Putamen (tissue), 1 donor: ENCODE measurements around the gene PALLD.
A peak's percentile ranks its signal among the peaks of the same experiment; 100 is the strongest.

Source experiments
- DNase-seq: peaks from one replicate; pipeline ENCODE4 v3.0.0-alpha.2; 2016; ENCODE audit warnings: low spot score

PALLD gene

DNA sequence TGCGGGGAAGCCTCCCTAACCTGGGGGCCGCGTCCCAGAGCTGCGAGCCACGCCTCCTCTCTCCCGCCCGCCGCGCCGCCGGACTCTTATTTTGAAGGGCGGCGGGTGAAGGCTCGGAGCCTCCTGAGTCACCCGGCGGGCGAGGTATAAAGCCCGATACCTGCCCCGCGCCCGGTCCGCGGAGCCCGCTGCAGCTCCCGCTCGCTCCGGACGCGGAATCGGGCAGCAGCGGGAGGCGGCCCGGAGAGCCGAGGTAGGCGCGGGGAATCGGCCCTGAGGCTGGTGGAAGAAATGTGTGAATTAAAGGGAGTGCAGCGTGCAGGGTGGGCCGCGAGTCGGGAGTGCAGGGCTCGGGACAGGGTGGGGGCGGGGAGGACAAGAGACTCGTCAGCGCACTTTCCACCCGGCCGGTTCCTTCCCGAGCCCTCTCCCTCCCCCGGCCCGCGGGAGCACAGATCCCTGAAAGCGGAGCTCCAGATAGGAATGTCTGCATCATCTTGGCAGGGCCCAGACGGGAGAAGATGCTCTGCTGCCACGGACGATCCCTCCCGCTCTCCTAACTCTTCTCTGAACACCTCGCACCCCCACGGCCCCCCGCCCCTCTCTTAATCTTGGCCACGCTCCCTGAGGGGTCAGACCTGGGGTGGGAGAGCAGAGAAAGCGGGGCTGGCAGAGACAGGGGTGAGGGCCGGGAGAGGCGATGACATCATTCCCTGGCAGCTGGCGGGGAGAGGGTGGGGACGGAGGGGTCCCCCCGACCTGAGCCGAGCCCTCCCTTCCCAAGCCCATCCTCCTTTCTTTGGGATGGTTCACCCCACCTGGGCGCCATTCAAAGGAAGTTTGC is 335.3 kb downstream of the PALLD start:
- DNase-seq, result no peak

- DNase-seq, result no peak
Measured at GRCh38 chr4:168832763-168833575, 336.1 kb downstream of the PALLD start.

GRCh38 chr4:168833881-168834280 is 337.0 kb downstream of the PALLD start:
- no peak for DNase-seq

DNA sequence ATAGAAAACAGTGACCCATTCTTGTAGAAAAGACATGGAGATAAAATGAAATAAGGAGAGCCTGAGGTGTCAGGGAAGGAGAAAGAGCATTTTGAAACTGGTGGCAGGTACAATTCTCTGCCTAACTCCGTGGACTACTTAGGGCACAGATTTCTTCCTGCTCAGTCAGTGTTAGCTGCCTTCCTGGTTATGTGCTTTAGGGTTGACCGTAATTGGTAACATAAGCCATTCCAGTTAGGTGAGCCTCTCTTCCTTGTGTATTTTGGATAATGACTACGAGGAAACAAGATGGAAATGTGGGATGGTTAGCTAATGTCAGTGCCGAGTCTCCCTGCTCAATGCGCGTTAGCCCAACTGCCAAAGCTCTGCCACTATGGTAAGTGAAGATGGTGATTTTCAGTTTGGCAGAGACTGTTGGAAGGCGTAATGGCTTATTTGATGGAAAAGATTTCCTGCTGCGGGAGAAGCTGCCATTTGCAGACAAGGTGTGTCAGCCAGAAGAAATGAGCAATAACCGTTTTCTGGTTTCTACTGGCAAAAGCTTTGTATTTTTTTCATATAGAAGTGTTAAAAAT is 339.1 kb downstream of the PALLD start:
- no peak for DNase-seq

DNA sequence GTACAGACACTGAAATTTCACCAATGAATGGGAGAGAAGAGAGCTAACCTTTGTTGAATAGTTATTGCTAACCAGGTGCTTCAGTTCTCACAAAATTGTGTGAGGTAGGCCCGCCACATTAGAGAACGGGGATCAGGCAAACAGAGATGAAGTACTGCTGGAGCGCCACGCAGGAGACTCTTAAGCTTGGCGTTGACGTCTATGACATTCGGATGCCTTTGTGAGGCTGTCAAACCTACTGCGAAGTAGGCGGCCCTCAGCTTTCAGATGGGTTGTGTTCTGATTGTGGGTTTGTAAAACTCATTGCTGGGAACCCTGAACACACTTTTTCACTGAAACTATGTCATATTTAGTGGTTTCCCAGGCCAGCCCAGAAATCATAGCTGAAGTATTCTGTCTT is 339.6 kb downstream of the PALLD start:
- peak; percentile 56 for DNase-seq

- DNase-seq, result no peak
Measured at GRCh38 chr4:168837922-168838321, 341.1 kb downstream of the PALLD start.

- no peak for DNase-seq
Measured at GRCh38 chr4:168839758-168840391, 343.0 kb downstream of the PALLD start.

- no peak for DNase-seq
Measured at GRCh38 chr4:168840392-168840763, 343.5 kb downstream of the PALLD start.

- DNase-seq, result no peak
Measured at GRCh38 chr4:168841000-168841671, 344.3 kb downstream of the PALLD start.

- DNase-seq, result no peak
Measured at GRCh38 chr4:168841672-168842019, 344.8 kb downstream of the PALLD start.

- DNase-seq, result no peak
Measured at GRCh38 chr4:168842186-168842585, 345.3 kb downstream of the PALLD start.

DNA sequence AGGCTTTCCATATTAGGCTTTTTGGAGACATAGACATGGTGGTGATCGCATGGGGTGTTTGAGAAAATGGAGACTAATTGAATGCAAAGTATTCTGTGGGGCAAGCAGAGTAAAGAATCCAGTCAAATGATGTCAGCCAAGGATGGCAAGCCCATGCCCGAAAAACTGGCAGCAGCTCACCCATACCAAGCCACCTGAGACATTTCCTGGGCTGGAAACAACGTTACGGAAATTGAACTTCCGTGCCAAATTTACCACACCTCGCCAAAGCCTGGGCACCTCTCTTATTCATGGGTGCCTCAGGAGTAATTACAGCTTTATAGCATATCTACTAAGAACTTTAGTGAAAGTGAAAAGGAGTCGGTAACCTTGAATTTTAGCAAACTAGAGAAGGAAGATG is 346.8 kb downstream of the PALLD start:
- no peak for DNase-seq

DNA sequence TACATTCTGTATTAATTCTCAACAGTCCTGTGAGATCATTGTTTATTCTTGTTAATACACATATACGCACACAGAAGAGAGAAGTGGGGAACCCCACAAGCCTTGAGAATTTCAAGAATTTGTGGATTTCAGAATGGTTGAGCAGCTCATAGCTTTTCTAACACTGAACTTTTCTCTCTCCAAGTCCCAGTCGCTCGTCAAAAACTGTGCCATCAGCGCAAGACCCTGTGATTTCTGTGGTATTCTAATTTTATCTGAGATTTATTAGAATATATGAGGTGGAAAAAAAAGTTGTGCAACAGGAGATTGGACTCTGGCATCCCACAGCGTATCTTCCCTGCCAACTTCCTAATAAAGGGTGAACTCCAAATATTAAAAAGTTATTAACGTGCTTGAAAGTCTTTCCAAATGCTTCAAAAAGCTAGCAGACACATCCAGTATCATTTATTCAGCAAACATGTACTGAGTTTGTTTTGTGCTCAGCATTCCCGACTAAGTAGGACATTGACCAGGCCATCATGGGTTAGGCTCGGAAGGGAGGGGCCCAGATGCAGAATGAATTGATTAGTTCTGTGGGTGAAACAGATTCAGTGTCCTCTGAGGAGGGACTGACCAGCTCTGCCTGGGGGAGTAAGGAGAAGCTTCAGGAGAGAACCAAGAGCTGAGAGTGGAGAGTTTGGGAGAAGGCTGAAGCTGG is 347.6 kb downstream of the PALLD start:
- no peak for DNase-seq

- DNase-seq, result no peak
Measured at GRCh38 chr4:168845897-168846296, 349.0 kb downstream of the PALLD start.

- no peak for DNase-seq
Measured at GRCh38 chr4:168846414-168846813, 349.6 kb downstream of the PALLD start.

DNA sequence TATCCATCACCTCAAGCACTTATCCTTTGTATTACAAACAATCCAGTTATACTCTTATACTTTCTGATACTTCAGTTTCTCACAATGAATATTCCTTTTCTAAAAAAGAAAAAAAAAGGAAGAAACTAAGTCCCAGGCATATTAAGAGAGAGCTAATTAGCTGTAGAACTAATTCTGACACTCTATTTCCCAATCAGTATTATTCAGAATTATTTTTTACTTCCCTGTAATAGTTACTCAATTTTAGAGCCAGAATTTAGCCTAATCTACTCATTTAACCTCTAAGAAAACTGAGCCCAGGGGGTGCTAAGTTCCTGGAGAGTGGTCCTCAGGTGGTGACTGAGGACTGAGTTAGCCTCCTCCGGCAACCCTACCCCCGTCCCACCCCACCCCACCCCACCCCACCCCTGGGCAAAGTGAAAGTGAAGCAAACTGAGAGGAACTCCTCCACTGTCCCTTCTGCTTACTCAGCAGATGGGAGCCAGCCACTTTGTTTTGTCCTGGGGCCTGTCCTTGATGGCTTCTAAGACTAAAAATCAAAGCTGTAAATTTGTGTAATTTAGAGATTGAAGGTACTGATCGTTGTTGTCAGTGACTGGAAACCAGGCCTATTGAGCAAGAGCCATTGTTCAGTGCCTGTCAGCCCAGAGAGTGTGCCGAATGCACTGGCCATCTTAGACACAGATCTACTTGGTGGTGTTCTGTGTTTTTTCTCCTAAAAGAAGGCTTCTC is 351.1 kb downstream of the PALLD start:
- DNase-seq, result no peak

DNA sequence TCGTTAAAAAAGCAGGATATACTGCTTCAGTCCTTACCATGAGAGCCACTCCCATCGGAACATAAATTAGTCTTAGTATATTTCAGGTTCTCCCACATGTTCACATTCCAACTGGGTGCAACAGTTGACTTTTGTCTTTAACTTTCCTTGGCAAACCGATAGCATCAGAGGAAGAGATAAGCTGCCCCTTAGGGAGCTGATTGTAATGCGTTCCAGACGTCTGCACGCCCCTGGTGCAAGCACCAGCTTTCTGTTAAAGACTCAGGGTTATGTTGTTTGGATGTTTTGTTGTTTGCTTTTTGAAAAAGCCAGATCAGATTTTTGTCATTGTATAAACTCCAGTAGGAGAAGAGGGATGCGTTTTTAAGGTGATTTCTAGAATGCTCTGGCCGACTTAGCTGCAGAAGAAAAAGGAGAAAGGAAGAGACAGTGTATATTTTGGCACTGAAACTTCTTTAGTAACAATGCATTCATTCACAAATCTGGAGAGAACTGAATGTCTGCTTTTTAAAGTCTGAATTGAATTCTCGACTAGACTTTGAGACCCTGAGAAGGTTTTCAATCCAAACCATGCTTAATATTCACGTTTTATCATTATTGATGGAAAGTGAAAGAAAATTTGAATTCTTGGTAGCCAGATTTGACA is 352.3 kb downstream of the PALLD start:
- DNase-seq, result no peak

DNA sequence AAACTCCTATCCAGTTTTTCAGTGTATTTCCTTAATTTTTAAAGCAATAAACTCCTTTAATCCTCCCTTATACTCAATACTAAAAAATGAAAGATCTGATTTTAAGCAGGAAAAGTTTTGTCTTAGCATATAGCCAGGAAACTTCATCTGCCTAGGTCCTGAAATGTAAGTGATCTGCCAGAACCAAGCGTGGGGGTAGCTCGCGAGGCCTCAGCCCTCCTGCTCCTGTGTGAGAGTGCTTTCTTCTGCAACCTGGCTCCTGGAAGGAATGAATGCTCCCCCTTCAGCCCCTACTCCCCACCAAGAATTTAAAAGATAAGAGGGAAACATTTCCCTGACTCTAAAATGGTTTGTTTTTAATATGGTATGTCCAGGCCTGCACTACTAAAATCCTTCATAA is 353.1 kb downstream of the PALLD start:
- no peak for DNase-seq

GRCh38 chr4:168852387-168852786 is 355.5 kb downstream of the PALLD start:
- no peak for DNase-seq
